Measurements from ENCODE around the gene COL4A4. TPM values are rescaled to one million over a fixed set of nuclear protein-coding genes. Genes with fewer than 3 reads are reported as not detected.

Gene COL4A4
- total and polyA plus RNA-seq, 2 of the 13 experiments (the other 11 are each of a cell fraction or from before 2014, with no cell fraction given), result not detected

DNA sequence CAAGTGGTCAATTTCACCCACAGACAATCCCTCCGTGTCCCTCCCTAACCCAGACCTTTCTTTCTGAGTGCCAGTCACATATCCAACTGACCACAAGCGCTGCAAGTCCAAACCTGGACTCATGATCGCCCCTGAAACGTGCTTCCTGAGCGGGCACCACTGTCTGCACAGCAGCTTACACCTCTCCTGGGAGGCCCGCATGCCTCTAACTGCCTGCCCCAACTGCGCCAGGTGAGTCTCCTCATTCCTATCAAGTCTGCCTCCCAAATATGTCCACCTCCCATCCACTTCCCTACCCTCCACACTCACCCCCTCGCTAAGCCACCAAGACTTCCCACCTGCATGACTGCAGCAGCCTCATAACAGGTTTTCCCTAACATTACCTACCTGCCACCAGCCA, 33.4 kb downstream of the COL4A4 start:
- Histone ChIP-seq H3K9ac (ENCODE audit: insufficient read depth, low read depth, low read length) (no peak overlapping the region), H3K4me2 (ENCODE audit: low read depth, low read length) (no peak overlapping the region), H3K4me3 (replicated peaks in 1 of 3; ENCODE audit: insufficient read depth in 1 of 3, low read depth in 2 of 3, low read length in 3 of 3) (no peak overlapping the region), H3K36me3 (replicated peaks in 1 of 2; ENCODE audit: control insufficient read depth in 1 of 2, insufficient read depth in 2 of 2, low read length in 2 of 2) (no peaks in the 10 kb centered on the region), H3K4me1 (ENCODE audit: insufficient read depth, low read length) (no peaks in the 10 kb centered on the region), H4K20me1 (ENCODE audit: insufficient read depth, low read length) (no peaks in the 10 kb centered on the region), H3K9me3 (ENCODE audit: low read length) (no peaks in the 10 kb centered on the region), H3K27ac (ENCODE audit: extremely low read length, insufficient read depth, low read length) (no peak overlapping the region), H2AFZ (ENCODE audit: low read length) (no peak overlapping the region), H3K79me2 (ENCODE audit: insufficient read depth, low read length) (no peaks in the 10 kb centered on the region), H3K27me3 (ENCODE audit: control insufficient read depth in 1 of 2, insufficient read depth in 2 of 2, low read length in 2 of 2) (peaks cover 2 to 41% of the 10 kb centered on the region in 2 experiments; a peak in 3 of 5 replicates)
- POLR2A ChIA-PET, result no interaction called here
- WGBS (ENCODE audit: low lambda C conversion rate), result 37% methylated on average over 8 of the region's 8 CpGs
- TF ChIP-seq ZNF10 (CRISPR knock-in tag; IDR thresholded peaks at IDR 0.05; ENCODE audit: borderline replicate concordance, low read depth) (no peak), MED13 (CRISPR knock-in tag; IDR thresholded peaks at IDR 0.05) (no peak), MATR3 (CRISPR knock-in tag; IDR thresholded peaks at IDR 0.05) (no peak), ZFX (CRISPR knock-in tag; IDR thresholded peaks at IDR 0.05; ENCODE audit: low read depth) (no peak), SP4 (CRISPR knock-in tag; IDR thresholded peaks at IDR 0.05) (no peak), POLR2AphosphoS5 (IDR thresholded peaks at IDR 0.05; ENCODE audit: low read depth, low read length) (no peak), FOXM1 (CRISPR knock-in tag; IDR thresholded peaks at IDR 0.05) (no peak), SMAD3 (CRISPR knock-in tag; IDR thresholded peaks at IDR 0.05) (no peak), ZNF879 (CRISPR knock-in tag; IDR thresholded peaks at IDR 0.05) (no peak), FOSL1 (CRISPR knock-in tag; IDR thresholded peaks at IDR 0.05; ENCODE audit: borderline replicate concordance) (no peak), CHD2 (IDR thresholded peaks at IDR 0.05; ENCODE audit: low read depth, low read length) (no peak), ZBTB7B (CRISPR knock-in tag; IDR thresholded peaks at IDR 0.05) (no peak), ZNF292 (CRISPR knock-in tag; IDR thresholded peaks at IDR 0.05; ENCODE audit: borderline replicate concordance, low read depth) (no peak), PAWR (CRISPR knock-in tag; IDR thresholded peaks at IDR 0.05; ENCODE audit: borderline replicate concordance) (no peak), BHLHE40 (IDR thresholded peaks at IDR 0.05; ENCODE audit: low read length) (no peak), ZNF562 (CRISPR knock-in tag; IDR thresholded peaks at IDR 0.05; ENCODE audit: borderline replicate concordance) (no peak)
- TF ChIP-seq, protein P1, sequence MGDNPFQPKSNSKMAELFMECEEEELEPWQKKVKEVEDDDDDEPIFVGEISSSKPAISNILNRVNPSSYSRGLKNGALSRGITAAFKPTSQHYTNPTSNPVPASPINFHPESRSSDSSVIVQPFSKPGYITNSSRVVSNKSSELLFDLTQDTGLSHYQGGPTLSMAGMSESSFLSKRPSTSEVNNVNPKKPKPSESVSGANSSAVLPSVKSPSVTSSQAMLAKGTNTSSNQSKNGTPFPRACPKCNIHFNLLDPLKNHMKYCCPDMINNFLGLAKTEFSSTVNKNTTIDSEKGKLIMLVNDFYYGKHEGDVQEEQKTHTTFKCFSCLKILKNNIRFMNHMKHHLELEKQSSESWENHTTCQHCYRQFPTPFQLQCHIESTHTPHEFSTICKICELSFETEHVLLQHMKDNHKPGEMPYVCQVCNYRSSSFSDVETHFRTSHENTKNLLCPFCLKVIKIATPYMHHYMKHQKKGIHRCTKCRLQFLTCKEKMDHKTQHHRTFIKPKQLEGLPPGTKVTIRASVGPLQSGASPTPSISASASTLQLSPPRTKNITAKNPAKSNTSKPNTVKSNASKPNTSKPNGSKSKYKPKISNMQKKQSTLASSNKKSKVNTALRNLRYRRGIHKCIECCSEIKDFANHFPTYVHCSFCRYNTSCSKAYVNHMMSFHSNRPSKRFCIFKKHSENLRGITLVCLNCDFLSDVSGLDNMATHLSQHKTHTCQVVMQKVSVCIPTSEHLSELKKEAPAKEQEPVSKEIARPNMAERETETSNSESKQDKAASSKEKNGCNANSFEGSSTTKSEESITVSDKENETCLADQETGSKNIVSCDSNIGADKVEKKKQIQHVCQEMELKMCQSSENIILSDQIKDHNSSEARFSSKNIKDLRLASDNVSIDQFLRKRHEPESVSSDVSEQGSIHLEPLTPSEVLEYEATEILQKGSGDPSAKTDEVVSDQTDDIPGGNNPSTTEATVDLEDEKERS (CRISPR knock-in tag; IDR thresholded peaks at IDR 0.05), result no peak
- TF ChIP-seq, protein P2, sequence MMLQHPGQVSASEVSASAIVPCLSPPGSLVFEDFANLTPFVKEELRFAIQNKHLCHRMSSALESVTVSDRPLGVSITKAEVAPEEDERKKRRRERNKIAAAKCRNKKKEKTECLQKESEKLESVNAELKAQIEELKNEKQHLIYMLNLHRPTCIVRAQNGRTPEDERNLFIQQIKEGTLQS (CRISPR knock-in tag; IDR thresholded peaks at IDR 0.05), result no peak
- TF ChIP-seq, protein P3, sequence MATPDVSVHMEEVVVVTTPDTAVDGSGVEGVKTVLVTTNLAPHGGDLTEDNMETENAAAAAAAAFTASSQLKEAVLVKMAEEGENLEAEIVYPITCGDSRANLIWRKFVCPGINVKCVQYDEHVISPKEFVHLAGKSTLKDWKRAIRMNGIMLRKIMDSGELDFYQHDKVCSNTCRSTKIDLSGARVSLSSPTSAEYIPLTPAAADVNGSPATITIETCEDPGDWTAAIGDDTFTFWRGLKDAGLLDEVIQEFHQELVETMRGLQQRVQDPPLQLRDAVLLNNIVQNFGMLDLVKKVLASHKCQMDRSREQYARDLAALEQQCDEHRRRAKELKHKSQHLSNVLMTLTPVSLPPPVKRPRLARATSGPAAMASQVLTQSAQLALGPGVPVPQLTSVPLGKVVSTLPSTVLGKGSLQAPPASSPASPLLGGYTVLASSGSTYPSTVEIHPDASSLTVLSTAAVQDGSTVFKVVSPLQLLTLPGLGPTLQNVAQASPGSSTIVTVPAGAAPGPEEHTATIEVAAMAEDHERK (CRISPR knock-in tag; IDR thresholded peaks at IDR 0.05; ENCODE audit: low read depth), result no peak
- TF ChIP-seq, protein P4, sequence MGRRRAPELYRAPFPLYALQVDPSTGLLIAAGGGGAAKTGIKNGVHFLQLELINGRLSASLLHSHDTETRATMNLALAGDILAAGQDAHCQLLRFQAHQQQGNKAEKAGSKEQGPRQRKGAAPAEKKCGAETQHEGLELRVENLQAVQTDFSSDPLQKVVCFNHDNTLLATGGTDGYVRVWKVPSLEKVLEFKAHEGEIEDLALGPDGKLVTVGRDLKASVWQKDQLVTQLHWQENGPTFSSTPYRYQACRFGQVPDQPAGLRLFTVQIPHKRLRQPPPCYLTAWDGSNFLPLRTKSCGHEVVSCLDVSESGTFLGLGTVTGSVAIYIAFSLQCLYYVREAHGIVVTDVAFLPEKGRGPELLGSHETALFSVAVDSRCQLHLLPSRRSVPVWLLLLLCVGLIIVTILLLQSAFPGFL (CRISPR knock-in tag; IDR thresholded peaks at IDR 0.05), result no peak
- in situ Hi-C loops (cut with HindIII; ENCODE audit: extremely low pct_ligation_motif_present, low pct_unique_long_range_greater_than_20kb) (loop anchor here (10.0 kb wide), 2 partner anchors 94 to 634 kb away; no protein-coding TSS in a partner anchor), intact Hi-C loops (cut with micrococcal nuclease; ENCODE audit: unreplicated experiment) (loop anchor here (1.0 to 5.0 kb wide), 4 partner anchors 108 to 636 kb away; partner anchors contain the start of gene MFF)
- no peak for DNase-seq (ENCODE audit: low spot score)
- CTCF ChIA-PET (ENCODE audit: low intra/inter-chr PET ratio, low total read pairs), result interaction anchor here (0.8 to 2.8 kb wide), 3 partner anchors 107 to 753 kb away, joined by 4 to 46 read pairs (median 5); no protein-coding TSS in a partner anchor
- no peak for FAIRE-seq
- BruUV-seq (replicated peaks), result no TSS peak
- peak; percentile 49 for ATAC-seq

All from HepG2 (cell line).